T-helper 2 cell treated with Interferon-gamma antibody and Interleukin-4, amounts not matched to agents 5 μg/mL and 100 μg/mL, for 36 hours (primary cell): ENCODE results near the gene MAPK13.
"Not testable (repeated sequence)": the region's sequence is repeated elsewhere in the genome, so short reads cannot be mapped to it uniquely, and the experiment has no call there.

ENCODE experiments used
- DNase-seq: peaks from one replicate; pipeline ENCODE4 v3.0.0; 2021; ENCODE audit warnings: low spot score
- H3K27ac Mint-ChIP-seq: one replicate; pipeline ENCODE4 v1.8.0; 2021; ENCODE audit warnings: mild to moderate bottlenecking, mixed read lengths
- H3K27me3 Mint-ChIP-seq: one replicate; pipeline ENCODE4 v1.8.0; 2021; ENCODE audit warnings: low read depth, mixed read lengths
- H3K36me3 Mint-ChIP-seq: one replicate; pipeline ENCODE4 v1.8.0; 2021; ENCODE audit warnings: low read depth, mixed read lengths
- H3K4me1 Mint-ChIP-seq: one replicate; pipeline ENCODE4 v1.8.0; 2021; ENCODE audit warnings: low read depth, mixed read lengths
- H3K4me3 Mint-ChIP-seq: one replicate; pipeline ENCODE4 v1.8.0; 2022; ENCODE audit warnings: mild to moderate bottlenecking, moderate library complexity, mixed read lengths
- H3K9me3 Mint-ChIP-seq: one replicate; pipeline ENCODE4 v1.8.0; 2021; ENCODE audit warnings: mixed read lengths

MAPK13 gene

GRCh38 chr6:36119209-36119608 is 11.1 kb upstream of the MAPK13 start:
- Mint-ChIP-seq H3K4me1 (peaks cover 80% of the 10 kb centered on the region), H3K9me3 (no peaks in the 10 kb centered on the region), H3K27me3 (no peaks in the 10 kb centered on the region), H3K27ac (peak overlapping the region; percentile 99), H3K36me3 (peaks cover 33% of the 10 kb centered on the region), H3K4me3 (peak overlapping the region; percentile 90)
- no peak for DNase-seq

GRCh38 chr6:36120018-36120417 is 10.3 kb upstream of the MAPK13 start:
- H3K9me3 Mint-ChIP-seq: no peaks in the 10 kb centered on the region
- DNase-seq: no peak
- peaks cover 74% of the 10 kb centered on the region for H3K4me1 Mint-ChIP-seq
- peaks cover 30% of the 10 kb centered on the region for H3K36me3 Mint-ChIP-seq
- no peaks in the 10 kb centered on the region for H3K27me3 Mint-ChIP-seq
- peak overlapping the region; percentile 99 for H3K27ac Mint-ChIP-seq
- peak overlapping the region; percentile 90 for H3K4me3 Mint-ChIP-seq

GRCh38 chr6:36120539-36120938 is 9.8 kb upstream of the MAPK13 start:
- Mint-ChIP-seq H3K4me3 (peak overlapping the region; percentile 90), H3K36me3 (peaks cover 28% of the 10 kb centered on the region), H3K9me3 (no peaks in the 10 kb centered on the region), H3K27ac (peak overlapping the region; percentile 99), H3K27me3 (no peaks in the 10 kb centered on the region), H3K4me1 (peaks cover 75% of the 10 kb centered on the region)
- DNase-seq: peak; percentile 74

DNA sequence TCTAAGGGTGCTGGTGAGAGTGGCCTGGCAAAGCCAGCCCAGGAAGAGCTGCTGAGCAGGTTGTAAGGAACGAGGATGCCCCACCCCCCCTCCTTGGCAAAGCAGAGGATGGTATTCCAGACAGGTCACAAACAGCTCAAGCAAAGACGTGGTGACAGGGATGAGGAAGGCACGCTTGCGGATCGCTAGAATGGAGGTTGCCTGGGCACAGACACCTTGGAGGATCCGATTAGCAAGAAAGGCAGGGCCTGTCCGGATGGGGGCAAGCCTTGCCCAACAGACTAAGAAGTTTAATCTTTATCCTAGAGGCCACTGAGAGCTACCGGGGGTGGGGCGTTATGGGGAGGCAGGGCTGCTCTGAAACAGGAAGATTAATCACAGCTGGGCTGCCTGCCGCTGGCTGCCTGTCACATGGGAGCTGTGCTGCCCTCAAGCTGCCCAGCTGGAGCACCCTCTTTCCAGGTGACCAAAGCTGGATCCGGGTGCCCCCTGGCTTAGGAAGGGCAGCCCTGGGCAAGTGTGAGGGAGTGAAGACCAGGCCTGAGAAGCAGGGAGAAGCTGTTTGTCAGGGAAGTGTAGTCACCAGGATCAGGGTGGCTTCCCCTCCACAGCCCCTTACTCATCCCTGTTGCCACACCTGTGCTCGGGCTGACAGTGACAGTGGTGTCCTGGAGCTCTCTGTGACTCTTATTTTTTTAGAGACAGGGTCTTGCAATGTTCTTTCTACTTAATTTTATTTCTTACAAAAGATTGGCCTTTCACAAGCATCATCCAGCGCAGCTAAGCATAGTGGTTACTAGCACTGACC is 9.1 kb upstream of the MAPK13 start:
- no peaks in the 10 kb centered on the region for H3K27me3 Mint-ChIP-seq
- peak; percentile 61 for DNase-seq
- peaks cover 76% of the 10 kb centered on the region for H3K4me1 Mint-ChIP-seq
- peak overlapping the region; percentile 99 for H3K27ac Mint-ChIP-seq
- H3K9me3 Mint-ChIP-seq: no peaks in the 10 kb centered on the region
- peaks cover 26% of the 10 kb centered on the region for H3K36me3 Mint-ChIP-seq
- H3K4me3 Mint-ChIP-seq: peak overlapping the region; percentile 90

DNA sequence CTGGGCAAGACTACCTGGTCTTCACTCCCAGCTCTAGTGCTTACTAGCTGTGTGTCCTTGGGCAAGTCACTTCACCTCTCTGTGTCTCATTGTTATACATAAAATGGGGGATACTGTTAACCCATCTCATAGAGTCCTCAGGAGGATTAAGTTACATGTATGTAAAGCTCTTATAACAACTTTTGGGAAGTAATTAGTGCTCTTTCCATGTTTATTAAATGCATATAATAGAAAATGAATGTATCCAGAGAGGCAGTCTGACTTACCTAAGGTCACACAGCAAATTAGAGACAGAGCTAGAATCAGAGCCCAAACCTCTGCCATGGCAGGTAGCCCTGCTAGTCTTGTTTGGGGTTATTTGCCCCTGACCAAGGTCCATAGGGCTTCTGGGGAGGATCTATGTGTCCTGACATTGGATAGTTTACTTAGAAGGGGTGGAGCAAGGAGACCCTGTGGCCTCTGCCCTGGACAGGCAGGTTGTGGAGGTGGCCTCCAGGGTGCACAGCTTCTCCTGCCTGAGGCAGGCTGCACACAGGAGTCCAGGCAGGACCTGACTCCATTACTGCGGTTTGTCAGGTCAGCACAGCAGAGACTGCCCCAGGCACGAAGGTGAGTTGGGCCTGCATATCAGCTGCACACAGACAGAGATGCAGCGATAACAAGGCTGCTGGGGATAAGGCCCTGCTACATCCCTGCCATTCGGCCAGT is 8.4 kb upstream of the MAPK13 start:
- H3K27ac Mint-ChIP-seq: peak overlapping the region; percentile 99
- H3K9me3 Mint-ChIP-seq: no peaks in the 10 kb centered on the region
- H3K36me3 Mint-ChIP-seq: peaks cover 21% of the 10 kb centered on the region
- H3K4me1 Mint-ChIP-seq: peaks cover 78% of the 10 kb centered on the region
- H3K27me3 Mint-ChIP-seq: no peaks in the 10 kb centered on the region
- DNase-seq: no peak
- H3K4me3 Mint-ChIP-seq: peak overlapping the region; percentile 90

DNA sequence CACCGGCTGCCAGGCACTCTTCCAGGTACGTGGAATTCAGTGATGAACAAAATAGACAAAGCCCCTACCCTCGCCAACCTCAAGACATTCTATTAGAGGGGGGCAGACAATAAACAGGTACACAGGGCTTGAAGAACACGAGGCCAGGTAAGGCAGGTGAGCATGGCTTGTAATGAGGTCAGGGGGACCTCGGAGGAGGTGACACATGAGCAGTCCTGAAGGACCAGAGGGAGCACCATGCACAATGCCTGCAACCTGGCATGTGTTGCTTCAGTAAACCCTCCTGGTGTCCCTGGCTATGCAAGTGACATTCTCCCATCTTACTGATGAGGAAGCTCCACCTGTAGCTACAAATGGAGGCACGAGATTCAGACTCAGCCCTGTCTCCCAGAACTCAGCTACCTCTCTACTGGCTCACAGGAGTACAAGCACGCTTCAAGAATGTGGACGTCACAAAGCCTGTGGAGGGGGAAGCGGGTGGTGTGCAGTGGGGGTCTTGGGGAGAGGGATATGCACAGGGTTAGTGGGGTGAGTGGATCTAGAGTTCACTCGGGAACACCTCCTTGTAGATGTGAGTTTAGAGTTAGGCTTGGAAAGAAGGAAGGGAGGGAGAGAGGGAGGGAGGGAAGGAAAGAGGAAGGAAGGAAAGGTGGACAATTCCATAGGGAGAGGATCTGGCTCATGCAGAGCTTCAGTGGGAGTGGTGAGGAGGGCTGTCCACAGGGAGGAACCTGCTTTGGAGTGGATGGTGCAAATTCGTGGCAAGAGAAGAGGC is 7.6 kb upstream of the MAPK13 start:
- H3K9me3 Mint-ChIP-seq: no peaks in the 10 kb centered on the region
- no peak overlapping the region for H3K4me3 Mint-ChIP-seq
- DNase-seq: no peak
- H3K36me3 Mint-ChIP-seq: peaks cover 14% of the 10 kb centered on the region
- H3K27me3 Mint-ChIP-seq: no peaks in the 10 kb centered on the region
- H3K4me1 Mint-ChIP-seq: peaks cover 74% of the 10 kb centered on the region
- H3K27ac Mint-ChIP-seq: peak overlapping the region; percentile 75

DNA sequence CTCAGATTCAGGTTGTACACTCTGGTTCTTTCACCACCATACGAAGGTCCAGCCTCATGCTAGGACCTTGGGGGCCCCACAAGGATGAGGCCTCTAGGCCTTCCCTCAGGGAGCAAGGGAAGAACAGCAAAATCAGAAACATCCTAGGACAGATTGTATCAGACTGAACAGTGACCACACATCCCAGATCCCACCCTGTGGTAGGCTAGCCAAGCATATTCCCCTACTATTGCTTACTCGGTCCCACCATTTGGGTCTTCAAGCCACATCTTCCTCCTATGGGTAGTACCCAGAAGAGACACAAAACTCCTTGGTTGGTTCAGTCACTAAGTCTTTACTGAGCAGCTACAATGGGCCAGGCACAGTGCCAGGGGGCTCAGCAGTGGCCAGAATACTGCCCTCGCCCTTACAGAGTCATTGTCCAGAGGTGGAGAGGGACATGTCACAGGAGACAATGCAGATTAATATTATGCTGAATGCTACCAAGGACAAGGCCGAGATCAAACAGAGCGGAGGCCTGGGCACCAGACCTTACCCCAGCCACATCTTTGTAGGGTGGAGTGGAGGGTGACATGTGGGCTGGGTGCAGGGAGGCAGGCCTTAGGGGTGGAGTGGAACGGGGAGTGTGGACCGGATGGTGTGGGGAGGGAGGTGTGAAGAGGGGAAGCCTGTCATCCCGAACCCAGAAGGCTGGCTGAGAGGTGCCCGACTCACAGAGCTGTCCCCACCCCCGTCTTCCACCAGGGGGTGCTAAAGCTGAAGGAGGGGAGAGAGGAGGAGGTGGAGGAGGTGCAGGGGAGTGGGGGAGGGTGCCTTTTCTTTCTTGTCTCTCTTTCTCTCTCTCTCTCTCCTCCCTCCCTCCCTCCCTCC is 6.8 kb upstream of the MAPK13 start:
- Mint-ChIP-seq H3K27ac (peak overlapping the region; percentile 75), H3K4me3 (peak overlapping the region; percentile 16), H3K9me3 (no peaks in the 10 kb centered on the region), H3K4me1 (peaks cover 66% of the 10 kb centered on the region), H3K27me3 (no peaks in the 10 kb centered on the region), H3K36me3 (peaks cover 11% of the 10 kb centered on the region)
- peak; percentile 83 for DNase-seq

DNA sequence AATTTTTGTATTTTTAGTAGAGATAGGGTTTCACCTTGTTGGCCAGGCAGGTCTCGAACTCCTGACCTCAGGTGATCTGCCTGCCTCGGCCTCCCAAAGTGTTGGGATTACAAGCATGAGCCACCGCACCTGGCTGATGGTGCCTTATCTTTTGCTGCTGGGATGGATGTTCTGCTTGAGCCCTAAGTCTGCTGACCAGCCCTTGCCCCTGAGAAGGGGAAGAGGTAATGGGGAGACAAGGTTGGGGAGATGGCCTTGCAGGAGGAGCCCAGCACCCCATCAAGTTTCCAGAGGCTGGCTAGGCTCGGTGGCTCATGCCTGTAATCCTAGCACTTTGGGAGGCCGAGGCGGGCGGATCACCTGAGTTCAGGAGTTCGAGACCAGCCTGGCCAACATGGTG is 6.0 kb upstream of the MAPK13 start:
- H3K27ac Mint-ChIP-seq: peak overlapping the region; percentile 60
- peak overlapping the region; percentile 8 for H3K4me3 Mint-ChIP-seq

DNA sequence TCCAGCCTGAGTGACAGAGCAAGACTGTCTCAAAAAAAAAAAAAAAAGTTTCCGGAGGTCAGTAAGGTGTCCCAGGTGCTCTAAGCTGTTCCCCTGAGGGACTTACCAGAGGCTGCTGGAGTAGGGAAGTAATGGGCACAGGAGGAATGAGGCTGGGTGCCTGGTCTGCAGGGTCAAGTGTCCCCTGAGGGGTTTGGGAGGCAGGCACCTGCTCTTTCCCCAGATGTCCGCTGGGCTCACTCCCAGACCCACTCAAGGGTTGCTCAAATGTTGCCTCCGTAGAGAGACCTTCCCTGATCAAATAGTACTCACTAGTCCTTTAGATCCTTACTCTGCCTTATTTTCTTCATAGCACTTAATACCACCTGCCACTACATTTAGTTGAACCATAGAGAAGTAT is 5.4 kb upstream of the MAPK13 start:
- peaks cover 3% of the 10 kb centered on the region for H3K36me3 Mint-ChIP-seq
- H3K27ac Mint-ChIP-seq: no peak overlapping the region
- no peaks in the 10 kb centered on the region for H3K27me3 Mint-ChIP-seq
- no peak overlapping the region for H3K4me3 Mint-ChIP-seq
- no peaks in the 10 kb centered on the region for H3K9me3 Mint-ChIP-seq
- no peak for DNase-seq
- peaks cover 58% of the 10 kb centered on the region for H3K4me1 Mint-ChIP-seq

More for the DNA sequence above, 6.0 kb upstream of the MAPK13 start:
- not testable (repeated sequence) for H3K27me3 Mint-ChIP-seq, H3K36me3 Mint-ChIP-seq, H3K9me3 Mint-ChIP-seq, DNase-seq
- peaks cover 60% of the 10 kb centered on the region for H3K4me1 Mint-ChIP-seq

DNA sequence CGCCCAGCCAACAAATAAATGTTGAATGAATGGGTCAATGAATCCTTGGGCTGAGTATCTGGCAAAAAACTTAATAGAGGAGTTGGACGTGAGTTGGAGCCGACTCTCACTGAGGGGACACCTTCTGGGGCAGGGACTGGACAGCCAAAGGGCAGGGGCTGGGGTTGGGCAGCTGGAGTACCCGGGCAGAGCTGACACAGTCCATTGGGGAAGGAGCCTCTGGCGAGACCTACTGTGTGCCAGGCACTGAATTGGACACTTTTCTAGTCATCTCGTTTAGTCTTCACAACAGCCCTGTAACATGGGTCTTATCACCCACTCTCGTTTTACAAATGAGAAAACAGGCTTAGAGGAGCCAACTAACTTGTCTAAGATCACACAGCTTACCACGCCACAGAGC is 4.7 kb upstream of the MAPK13 start:
- Mint-ChIP-seq H3K36me3 (no peaks in the 10 kb centered on the region), H3K4me1 (peaks cover 52% of the 10 kb centered on the region), H3K9me3 (no peaks in the 10 kb centered on the region), H3K4me3 (no peak overlapping the region), H3K27me3 (no peaks in the 10 kb centered on the region), H3K27ac (no peak overlapping the region)
- no peak for DNase-seq

DNA sequence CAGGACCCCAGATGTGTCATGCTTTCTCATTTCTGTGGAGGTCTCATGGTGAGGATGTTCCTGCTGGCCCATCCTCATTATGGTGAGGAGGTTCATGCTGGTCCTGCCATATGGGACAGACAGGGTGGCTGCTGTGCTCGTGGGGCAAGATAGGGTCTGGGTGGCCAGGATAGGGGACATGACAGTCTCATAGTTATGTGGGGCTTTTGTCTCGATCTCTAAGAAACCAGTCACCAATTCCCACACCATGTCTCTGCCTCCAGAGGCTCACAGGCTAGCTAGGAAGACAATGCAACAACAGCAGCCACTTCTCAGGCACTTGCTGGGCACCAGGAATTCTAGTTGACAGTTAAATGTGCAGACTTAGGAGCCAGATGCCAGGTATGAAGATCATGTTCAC is 4.2 kb upstream of the MAPK13 start:
- Mint-ChIP-seq H3K9me3 (no peaks in the 10 kb centered on the region), H3K4me1 (peaks cover 51% of the 10 kb centered on the region), H3K27ac (no peak overlapping the region), H3K36me3 (no peaks in the 10 kb centered on the region), H3K4me3 (no peak overlapping the region), H3K27me3 (no peaks in the 10 kb centered on the region)
- DNase-seq: no peak

GRCh38 chr6:36126553-36127458 is 3.5 kb upstream of the MAPK13 start:
- peak overlapping the region; percentile 18 for H3K27ac Mint-ChIP-seq
- H3K4me3 Mint-ChIP-seq: no peak overlapping the region
- no peaks in the 10 kb centered on the region for H3K27me3 Mint-ChIP-seq
- H3K4me1 Mint-ChIP-seq: peaks cover 49% of the 10 kb centered on the region
- no peaks in the 10 kb centered on the region for H3K36me3 Mint-ChIP-seq
- DNase-seq: no peak
- no peaks in the 10 kb centered on the region for H3K9me3 Mint-ChIP-seq
